GM12878 (cell line): Measurements from ENCODE around the gene TMTC1.

ENCODE experiments used
- ASH2L ChIP-seq: fragments of 300-600, 200-600 bp; sonication (generic); IDR thresholded peaks from 2 replicates; pipeline ENCODE4 v1.6.1; 2017; ENCODE audit warnings: low read depth, mild to moderate bottlenecking, borderline replicate concordance
- FOXK2 ChIP-seq: fragments of 450-650 bp; IDR thresholded peaks from 2 replicates; pipeline ENCODE4 v1.6.1; 2017; ENCODE audit warnings: mild to moderate bottlenecking, moderate library complexity
- MTA3 ChIP-seq: IDR thresholded peaks from 2 replicates; pipeline ENCODE4 v1.6.1; 2012; ENCODE audit warnings: low read length, inconsistent platforms, borderline replicate concordance
- POLR2A ChIP-seq: IDR thresholded peaks from 2 replicates; pipeline ENCODE4 v1.6.1; 2011; ENCODE audit warnings: low read depth, mild to moderate bottlenecking, low read length
- RFX5 ChIP-seq: IDR thresholded peaks from 2 replicates; pipeline ENCODE4 v1.6.1; 2011; ENCODE audit warnings: low read depth, low read length, improper control_type of control experiment
- SMAD1 ChIP-seq: fragments of 450-650 bp; IDR thresholded peaks from 2 replicates; pipeline ENCODE4 v1.6.1; 2018; ENCODE audit warnings: mild to moderate bottlenecking, low read depth; ENCODE audit not compliant: partially characterized antibody
- SP1 ChIP-seq: IDR thresholded peaks from one replicate; pipeline ENCODE4 v1.6.1; 2011; ENCODE audit warnings: low read depth, low read length
- STAT1 ChIP-seq: fragments of 450-650 bp; conservative IDR thresholded peaks from 2 replicates; pipeline ENCODE4 v1.6.1; 2014; ENCODE audit warnings: antibody characterized with exemption, mild to moderate bottlenecking

DNA sequence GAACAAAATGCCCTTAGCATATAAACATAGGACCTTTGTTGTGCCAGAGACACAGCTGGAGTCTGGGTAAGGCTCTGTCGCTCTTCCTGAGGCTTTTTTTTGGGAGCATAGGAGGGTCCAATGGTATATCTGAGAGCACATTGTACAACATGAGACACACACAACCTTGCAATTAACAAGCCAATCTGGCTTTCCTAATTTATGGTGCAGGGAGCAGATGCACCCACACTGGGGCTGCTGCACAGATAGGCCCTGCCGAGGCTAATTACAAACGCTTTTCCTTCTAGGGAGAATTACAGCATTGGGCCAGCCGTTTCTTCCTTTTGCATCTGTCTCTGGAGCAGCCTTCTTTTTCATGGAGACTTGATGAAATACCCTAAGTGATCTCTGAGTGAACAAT lies 211.3 kb downstream of the TMTC1 start:
- no peak for TF ChIP-seq POLR2A
- no peak for TF ChIP-seq SMAD1
- no peak for TF ChIP-seq STAT1
- TF ChIP-seq SP1 = no peak
- TF ChIP-seq RFX5 = no peak
- no peak for TF ChIP-seq MTA3
- no peak for TF ChIP-seq FOXK2
- no peak for TF ChIP-seq ASH2L
